ENCODE measurements around the gene PDZRN3. TPM values are rescaled to one million over a fixed set of nuclear protein-coding genes. Genes with fewer than 3 reads are reported as not detected.

Gene PDZRN3
- total RNA-seq, 4 donors from 2014 or later, result 13.3 to 81.7 (median 19.7) TPM

- H3K27ac ChIP-seq, result peak overlapping the region in 1 of 4 donors; percentile 57
- H3K9me3 ChIP-seq, result no peaks in the 10 kb centered on the region
- no peaks in the 10 kb centered on the region for H3K36me3 ChIP-seq
- H3K4me3 ChIP-seq, result no peak overlapping the region
- TF ChIP-seq POLR2A (IDR thresholded peaks at IDR 0.05) (no peak), CTCF (IDR thresholded peaks at IDR 0.05) (no peak)
- H3K4me1 ChIP-seq, result peaks cover 0 to 16% (median 0%) of the 10 kb centered on the region in 4 donors
- H3K27me3 ChIP-seq, result no peaks in the 10 kb centered on the region
- DNase-seq, result no peak
Measured at GRCh38 chr3:73605412-73605811, 19.3 kb downstream of the PDZRN3 start.

- DNase-seq, result no peak
- peaks cover 0 to 16% (median 0%) of the 10 kb centered on the region in 4 donors for H3K4me1 ChIP-seq
- no peaks in the 10 kb centered on the region for H3K36me3 ChIP-seq
- no peak overlapping the region for H3K4me3 ChIP-seq
- H3K9me3 ChIP-seq, result no peaks in the 10 kb centered on the region
- TF ChIP-seq CTCF (IDR thresholded peaks at IDR 0.05) (no peak), POLR2A (IDR thresholded peaks at IDR 0.05) (no peak)
- H3K27me3 ChIP-seq, result no peaks in the 10 kb centered on the region
- H3K27ac ChIP-seq, result peak overlapping the region in 1 of 4 donors; percentile 57
Measured at GRCh38 chr3:73604451-73604850, 20.3 kb downstream of the PDZRN3 start.

DNA sequence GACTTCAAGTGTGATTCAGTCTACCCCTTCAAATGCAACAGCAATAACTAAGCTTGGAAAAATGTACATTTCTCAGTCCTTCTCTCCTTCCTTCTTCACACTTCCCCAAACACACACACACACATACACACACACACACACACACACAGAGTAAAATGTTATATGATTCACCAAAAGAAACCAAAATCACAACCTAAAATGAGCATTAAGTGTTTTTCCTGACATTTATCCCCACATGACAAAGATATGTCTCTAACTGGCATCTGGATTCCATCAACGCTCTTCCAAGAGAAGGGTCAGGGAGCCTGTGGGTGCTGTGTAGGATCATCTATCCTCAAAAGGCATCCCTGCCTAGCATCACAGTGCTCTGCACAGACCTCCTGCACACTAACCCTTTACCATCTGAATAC lies 21.0 kb downstream of the PDZRN3 start:
- DNase-seq, result no peak

GRCh38 chr3:73602170-73602569 lies 22.6 kb downstream of the PDZRN3 start:
- Histone ChIP-seq H3K4me3 (no peak overlapping the region), H3K4me1 (peaks cover 0 to 16% (median 0%) of the 10 kb centered on the region in 4 donors), H3K27ac (peak overlapping the region in 1 of 4 donors; percentile 52), H3K9me3 (no peaks in the 10 kb centered on the region), H3K27me3 (no peaks in the 10 kb centered on the region), H3K36me3 (no peaks in the 10 kb centered on the region)
- no peak for DNase-seq
- TF ChIP-seq CTCF (IDR thresholded peaks at IDR 0.05) (no peak), POLR2A (IDR thresholded peaks at IDR 0.05) (no peak)

More for the DNA sequence above, 21.0 kb downstream of the PDZRN3 start:
- no peaks in the 10 kb centered on the region for H3K27me3 ChIP-seq
- TF ChIP-seq CTCF (IDR thresholded peaks at IDR 0.05) (no peak), POLR2A (IDR thresholded peaks at IDR 0.05) (no peak)
- no peaks in the 10 kb centered on the region for H3K36me3 ChIP-seq
- H3K4me3 ChIP-seq, result no peak overlapping the region
- no peaks in the 10 kb centered on the region for H3K9me3 ChIP-seq
- peak overlapping the region in 1 of 4 donors; percentile 57 for H3K27ac ChIP-seq
- H3K4me1 ChIP-seq, result peaks cover 0 to 16% (median 0%) of the 10 kb centered on the region in 4 donors

DNA sequence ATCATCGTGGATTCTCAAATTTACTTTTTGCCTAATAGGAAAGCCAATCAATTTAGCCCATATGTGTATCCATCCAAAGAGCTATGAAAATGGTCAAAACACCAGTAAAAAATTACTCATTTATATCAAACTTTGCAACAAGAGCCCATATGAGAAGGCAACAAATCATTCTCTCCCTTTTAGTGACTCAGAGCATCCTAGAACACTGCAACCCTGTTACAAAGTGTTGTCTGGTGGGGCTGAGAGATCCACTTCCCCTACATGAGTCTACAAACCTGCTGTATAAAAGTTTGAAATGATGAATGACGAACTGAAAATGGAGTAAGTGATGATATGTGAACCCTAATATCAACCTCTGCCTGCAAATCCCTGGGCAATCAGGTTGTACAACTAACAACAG lies 23.3 kb downstream of the PDZRN3 start:
- Histone ChIP-seq H3K4me1 (peaks cover 0 to 16% (median 0%) of the 10 kb centered on the region in 4 donors), H3K4me3 (no peak overlapping the region), H3K27ac (peak overlapping the region in 1 of 4 donors; percentile 52), H3K9me3 (no peaks in the 10 kb centered on the region), H3K27me3 (no peaks in the 10 kb centered on the region), H3K36me3 (no peaks in the 10 kb centered on the region)
- no peak for DNase-seq
- TF ChIP-seq POLR2A (IDR thresholded peaks at IDR 0.05), result no peak
- no peak for TF ChIP-seq CTCF (IDR thresholded peaks at IDR 0.05)

- no peak for TF ChIP-seq CTCF (IDR thresholded peaks at IDR 0.05)
- DNase-seq, result no peak
- Histone ChIP-seq H3K36me3 (no peaks in the 10 kb centered on the region), H3K4me3 (no peak overlapping the region), H3K9me3 (no peaks in the 10 kb centered on the region), H3K27ac (peak overlapping the region in 1 of 4 donors; percentile 52), H3K27me3 (no peaks in the 10 kb centered on the region), H3K4me1 (peaks cover 0 to 16% (median 0%) of the 10 kb centered on the region in 4 donors)
Measured at GRCh38 chr3:73601011-73601410, 23.7 kb downstream of the PDZRN3 start.

Data from Peyer's patch (tissue), 4 donors.